Endothelial cell of umbilical vein (primary cell): ENCODE data around the gene BACH2. TPM values are rescaled to one million over a fixed set of nuclear protein-coding genes. Genes with fewer than 3 reads are reported as not detected.

Experiments used
- BruUV-seq: library from RNA; stranded (reverse); fragments of 400-500 nt; replicated peaks from 2 replicates; lab custom pipeline; 2021; lab: Mats Ljungman, UMichigan
- CTCF ChIA-PET: fragments of 300-600, 350-600 bp; sonication (Branson Sonifier 250); formaldehyde crosslinking; loops from one replicate; lab custom pipeline; 2021; ENCODE audit warnings: antibody characterized with exemption, inconsistent platforms; lab: Charles Lee
- POLR2A ChIA-PET: fragments of 300-600, 350-600 bp; sonication (Branson Sonifier 250); formaldehyde crosslinking; loops from one replicate; lab custom pipeline; 2021; ENCODE audit warnings: antibody characterized with exemption, inconsistent platforms; lab: Charles Lee
- DNase-seq: peaks from one replicate; pipeline ENCODE4 v3.0.0-alpha.2; 2011; ENCODE audit warnings: low read depth, low spot score
- FAIRE-seq: peaks from 2 replicates; lab custom pipeline; 2011; peaks lifted over from hg19 to GRCh38; lab: Jason Lieb, UNC
- H2AFZ ChIP-seq: 2 replicates; pipeline ENCODE4 v1.6.0; 2012; ENCODE audit warnings: low read depth, low read length, control low read depth, inconsistent platforms
- H3K27ac ChIP-seq: 2 replicates; pipeline ENCODE4 v1.5.1; 2011; ENCODE audit warnings: low read depth, mild to moderate bottlenecking, control low read depth, low read length, moderate library complexity; ENCODE audit not compliant: insufficient read depth
- H3K27me3 ChIP-seq, 2 experiments: 2 replicates each; pipeline versions ENCODE4 v1.6.0 to v1.6.1; 2011; ENCODE audit warnings: low read length in 2 of 2, mixed read lengths in 1 of 2; ENCODE audit not compliant: control insufficient read depth in 2 of 2, insufficient read depth in 2 of 2
- H3K36me3 ChIP-seq, 2 experiments: 2 replicates in 1 of 2; 3 replicates in 1 of 2; pipeline ENCODE4 v1.5.1; 2011; ENCODE audit warnings: low read length in 2 of 2, mild to moderate bottlenecking in 1 of 2, moderate library complexity in 1 of 2; ENCODE audit not compliant: control insufficient read depth in 2 of 2, insufficient read depth in 2 of 2; ENCODE audit errors: extremely low read depth in 1 of 2
- H3K4me1 ChIP-seq: 3 replicates; pipeline ENCODE4 v1.5.1; 2011; ENCODE audit warnings: mild to moderate bottlenecking, low read length; ENCODE audit not compliant: control insufficient read depth, insufficient read depth; ENCODE audit errors: extremely low read depth
- H3K4me2 ChIP-seq: 2 replicates; pipeline ENCODE4 v1.6.1; 2011; ENCODE audit warnings: low read length, control low read depth, mixed read lengths; ENCODE audit not compliant: insufficient read depth
- H3K4me3 ChIP-seq, 3 experiments: fragments of 200-600 bp in 1 of 3; sonication (generic), shearing (Covaris generic) in 1 of 3; replicated peaks in 1 of 3; 2 replicates each; pipeline ENCODE4 v1.5.1; 2011 to 2016; ENCODE audit warnings: control low read depth in 3 of 3, low read length in 3 of 3, mild to moderate bottlenecking in 2 of 3, inconsistent platforms in 1 of 3, low read depth in 1 of 3, moderate library complexity in 1 of 3; ENCODE audit not compliant: insufficient read depth in 1 of 3
- H3K79me2 ChIP-seq: 2 replicates; pipeline ENCODE4 v1.6.0; 2012; ENCODE audit warnings: low read length, inconsistent platforms; ENCODE audit not compliant: control insufficient read depth, insufficient read depth
- H3K9ac ChIP-seq: replicated peaks from 2 replicates; pipeline ENCODE3; 2011; ENCODE audit warnings: low read length, control low read depth; ENCODE audit not compliant: insufficient read depth; ENCODE audit errors: extremely low read depth
- H3K9me1 ChIP-seq: replicated peaks from 3 replicates; pipeline ENCODE4 v1.6.0; 2011; ENCODE audit warnings: mild to moderate bottlenecking, low read length; ENCODE audit not compliant: control insufficient read depth, insufficient read depth; ENCODE audit errors: extremely low read depth
- H3K9me3 ChIP-seq: replicated peaks from 2 replicates; pipeline ENCODE4 v1.5.1; 2012; ENCODE audit warnings: low read length, inconsistent platforms; ENCODE audit not compliant: control insufficient read depth, insufficient read depth
- H4K20me1 ChIP-seq: replicated peaks from 2 replicates; pipeline ENCODE3; 2011; ENCODE audit warnings: mild to moderate bottlenecking, low read length; ENCODE audit not compliant: control insufficient read depth, insufficient read depth; ENCODE audit errors: extremely low read depth
- CTCF ChIP-seq, 2 donors: IDR thresholded peaks; 1 replicate in 1 of 2; 2 replicates in 1 of 2; pipeline ENCODE4 v1.5.1; 2011; ENCODE audit warnings: low read length in 2 of 2, mild to moderate bottlenecking in 2 of 2, moderate library complexity in 2 of 2, control low read depth in 1 of 2, inconsistent platforms in 1 of 2, low read depth in 1 of 2; ENCODE audit not compliant: insufficient read depth in 1 of 2; ENCODE audit errors: extremely low read depth in 1 of 2
- EZH2 ChIP-seq: IDR thresholded peaks from 2 replicates; pipeline ENCODE4 v1.6.1; 2012; ENCODE audit warnings: borderline replicate concordance, low read depth, mild to moderate bottlenecking, moderate library complexity, low read length, inconsistent platforms; ENCODE audit not compliant: severe bottlenecking
- FOS ChIP-seq: IDR thresholded peaks from 2 replicates; pipeline ENCODE4 v1.6.1; 2011; ENCODE audit warnings: mild to moderate bottlenecking, low read length, moderate library complexity, borderline replicate concordance; ENCODE audit not compliant: insufficient read depth
- GATA2 ChIP-seq: IDR thresholded peaks from 2 replicates; pipeline ENCODE4 v1.7.0; 2011; ENCODE audit warnings: low read depth, mild to moderate bottlenecking, moderate library complexity, mixed read lengths, low read length; ENCODE audit not compliant: insufficient read length, insufficient read depth
- JUN ChIP-seq: IDR thresholded peaks from 2 replicates; pipeline ENCODE4 v1.6.1; 2011; ENCODE audit warnings: borderline replicate concordance, low read depth; ENCODE audit not compliant: insufficient read length, insufficient read depth
- MAX ChIP-seq: IDR thresholded peaks from 2 replicates; pipeline ENCODE4 v1.6.1; 2011; ENCODE audit not compliant: insufficient read depth, insufficient read length
- MYC ChIP-seq: IDR thresholded peaks from one replicate; pipeline ENCODE4 v1.6.1; 2011; ENCODE audit warnings: mild to moderate bottlenecking, low read depth, low read length
- POLR2A ChIP-seq: IDR thresholded peaks from 2 replicates; pipeline ENCODE4 v1.6.1; 2012; ENCODE audit warnings: low read depth, mild to moderate bottlenecking, control low read depth, low read length
- dilution Hi-C: fragments of 300-500 bp; cut with MboI; formaldehyde crosslinking; loops from one replicate; pipeline ENCODE4 v1.15.0; 2019; ENCODE audit warnings: low sequenced_read_pairs; ENCODE audit not compliant: extremely low pct_ligation_motif_present
- intact Hi-C: fragments of 100-400 bp; cut with micrococcal nuclease; formaldehyde crosslinking; loops from one replicate; pipeline ENCODE4 v1.10.0; 2022
- polyA plus RNA-seq, 4 experiments: library from polyadenylated mRNA; depleted of rRNA in 3 of 4; stranded (reverse) in 3 of 4; unstranded in 1 of 4; fragments of >200 nt; gene quantifications; 2 replicates each; pipeline versions ENCODE4 v1.2.1 to v1.2.3, GENCODE V29; 2011 to 2012; ENCODE audit warnings: missing spikeins in 1 of 4
- total RNA-seq: library from RNA; stranded (reverse); gene quantifications from 2 replicates; pipeline ENCODE4 v1.2.3, GENCODE V29; 2021

The BACH2 gene
- total and polyA plus RNA-seq, 2 donors (not counting 3 experiments of a cell fraction or from before 2014, with no cell fraction given) = 1.7 to 5.6 TPM

GRCh38 chr6:90285611-90286381 is 10.8 kb downstream of the BACH2 start:
- Histone ChIP-seq H3K79me2 (no peaks in the 10 kb centered on the region), H3K36me3 (no peaks in the 10 kb centered on the region), H3K27me3 (no peaks in the 10 kb centered on the region), H3K9me1 (no peaks in the 10 kb centered on the region), H3K27ac (peak overlapping the region; percentile 99), H3K9ac (peak overlapping the region; percentile 96), H3K4me1 (peaks cover 22% of the 10 kb centered on the region), H3K4me3 (peak overlapping the region in 1 of 3 experiments; percentile 64), H3K4me2 (peak overlapping the region; percentile 99), H2AFZ (no peak overlapping the region), H3K9me3 (no peaks in the 10 kb centered on the region), H4K20me1 (no peaks in the 10 kb centered on the region)
- ChIA-PET CTCF (interaction anchor here (0.9 to 6.7 kb wide), 15 partner anchors 10 to 345 kb away, joined by 3 to 48 read pairs (median 6); partner anchors contain the start of gene BACH2), POLR2A (interaction anchor here (0.5 to 1.0 kb wide), 3 partner anchors 10 to 1205 kb away, joined by 3 to 6 read pairs (median 5); partner anchors contain the start of gene PNRC1)
- intact Hi-C loops (loop anchor here (1.0 to 5.0 kb wide), 8 partner anchors 11 to 297 kb away; partner anchors contain the start of gene BACH2), dilution Hi-C loops (no loop called here)
- TF ChIP-seq GATA2 = no peak
- TF ChIP-seq CTCF (IDR thresholded peaks at IDR 0.05; ENCODE audit: extremely low read depth in 1 of 2, insufficient read depth in 1 of 2, low read depth in 1 of 2, low read length in 2 of 2) = no peak
- peak; percentile 5 for TF ChIP-seq MYC
- no peak for TF ChIP-seq POLR2A
- TF ChIP-seq FOS = peak; percentile 60
- peak; percentile 60 for TF ChIP-seq JUN
- no peak for TF ChIP-seq MAX
- no peak for TF ChIP-seq EZH2
- FAIRE-seq (peak; percentile 68), DNase-seq (peak; percentile 90)
- BruUV-seq = no TSS peak
